H7 (cell line): Measurements from ENCODE around the gene HS6ST3. TPM values are rescaled to one million over a fixed set of nuclear protein-coding genes. Genes with fewer than 3 reads are reported as not detected.

Experiments
- DNase-seq: peaks from one replicate; pipeline ENCODE4 v3.0.0; 2012
- H3K27me3 ChIP-seq: 2 replicates; pipeline ENCODE4 v1.6.0; 2011; ENCODE audit warnings: mild to moderate bottlenecking, low read length; ENCODE audit not compliant: control insufficient read depth, insufficient read depth
- H3K36me3 ChIP-seq: replicated peaks from 2 replicates; pipeline ENCODE4 v1.5.1; 2011; ENCODE audit warnings: low read length; ENCODE audit not compliant: control insufficient read depth, insufficient read depth
- H3K4me3 ChIP-seq: 2 replicates; pipeline ENCODE4 v1.5.1; 2011; ENCODE audit warnings: low read depth, mild to moderate bottlenecking, control low read depth, low read length, moderate library complexity; ENCODE audit not compliant: insufficient read depth
- total RNA-seq: library from RNA; depleted of rRNA; stranded (reverse); fragments of >200 nt; shearing (Covaris generic); gene quantifications from 2 replicates; pipeline ENCODE4 v1.2.3, GENCODE V29; 2014

HS6ST3 gene
- total RNA-seq, 1 experiment from 2014 or later, result 0.21 TPM

DNA sequence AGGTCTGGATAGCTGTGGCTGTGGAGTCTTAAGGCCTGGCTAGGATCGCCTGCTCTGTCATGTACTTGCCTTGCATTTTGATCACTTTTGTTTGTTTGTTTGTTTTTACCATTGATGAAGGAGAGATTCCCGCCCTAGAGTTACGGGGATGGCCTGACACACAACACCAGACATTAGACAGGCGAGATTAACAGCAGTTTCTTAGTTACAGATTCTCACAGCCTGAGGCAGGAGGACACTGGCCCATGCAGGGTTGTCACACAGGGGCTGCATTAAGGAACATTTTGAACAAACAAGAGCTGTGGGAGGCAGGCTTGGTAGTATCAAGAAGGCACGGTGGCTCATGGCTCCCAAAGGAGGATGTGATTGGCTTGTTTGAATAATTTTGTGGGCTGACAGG lies 291.8 kb downstream of the HS6ST3 start:
- Histone ChIP-seq H3K4me3 (no peak overlapping the region), H3K27me3 (no peaks in the 10 kb centered on the region), H3K36me3 (no peaks in the 10 kb centered on the region)
- DNase-seq, result no peak

DNA sequence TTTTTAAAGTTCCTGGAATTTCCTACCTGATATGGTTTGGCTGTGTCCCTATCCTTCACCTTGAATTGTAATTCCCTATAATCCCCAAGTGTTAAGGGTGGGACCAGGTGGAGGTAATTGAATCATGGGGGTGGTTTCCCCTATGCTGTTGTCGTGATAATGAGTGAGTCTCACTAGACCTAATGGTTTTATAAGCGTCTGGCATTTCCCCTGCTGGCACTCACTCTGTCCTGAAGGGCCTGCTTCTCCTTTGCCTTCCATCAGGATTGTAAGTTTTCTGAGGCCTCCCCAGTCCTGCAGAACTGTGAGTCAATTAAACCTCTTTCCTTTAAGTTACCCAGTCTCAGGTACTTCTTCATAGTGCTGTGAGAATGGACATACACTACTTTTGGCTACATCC lies 298.7 kb downstream of the HS6ST3 start:
- H3K4me3 ChIP-seq, result no peak overlapping the region
- no peak for DNase-seq
- H3K36me3 ChIP-seq, result no peaks in the 10 kb centered on the region
- H3K27me3 ChIP-seq, result no peaks in the 10 kb centered on the region

DNA sequence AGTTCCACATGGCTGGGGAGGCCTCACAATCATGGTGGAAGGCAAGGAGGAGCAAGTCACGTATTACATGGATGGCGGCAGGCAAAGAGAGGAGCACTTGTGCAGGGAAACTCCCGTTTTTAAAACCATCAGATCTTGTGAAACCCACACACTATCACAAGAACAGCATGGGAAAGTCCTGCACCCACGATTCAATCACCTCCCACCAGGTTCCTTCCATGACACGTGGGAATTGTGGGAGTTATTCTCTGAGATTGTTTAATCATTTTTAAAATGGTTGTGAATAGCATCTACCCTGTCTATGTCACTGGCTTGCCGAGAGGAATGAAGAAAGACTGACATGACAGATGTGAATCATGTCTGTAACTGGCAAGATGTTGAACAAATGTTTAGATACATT lies 301.7 kb downstream of the HS6ST3 start:
- Histone ChIP-seq H3K36me3 (no peaks in the 10 kb centered on the region), H3K27me3 (no peaks in the 10 kb centered on the region)
- DNase-seq, result no peak

DNA sequence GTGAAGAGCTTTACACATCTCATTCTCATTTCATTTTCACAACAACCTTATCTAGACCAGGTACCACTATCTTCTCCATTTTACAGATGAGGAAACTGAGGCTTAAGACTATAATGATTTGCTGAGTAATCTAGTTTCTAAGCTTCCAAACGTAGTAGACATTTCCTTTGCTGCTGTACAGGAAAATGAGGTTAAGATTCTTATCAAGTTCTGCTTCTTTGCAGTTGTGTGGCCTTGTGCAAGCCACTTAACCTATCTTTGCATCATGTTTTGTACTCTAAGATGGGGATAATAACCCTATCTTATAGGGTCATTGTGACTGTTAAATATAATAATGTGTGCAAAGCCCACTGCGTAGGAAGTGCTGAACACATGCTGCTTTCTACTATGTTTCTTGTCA lies 307.9 kb downstream of the HS6ST3 start:
- no peak overlapping the region for H3K4me3 ChIP-seq
- no peak for DNase-seq
- H3K36me3 ChIP-seq, result no peaks in the 10 kb centered on the region
- H3K27me3 ChIP-seq, result no peaks in the 10 kb centered on the region

More for the DNA sequence above, 301.7 kb downstream of the HS6ST3 start:
- H3K4me3 ChIP-seq, result no peak overlapping the region

DNA sequence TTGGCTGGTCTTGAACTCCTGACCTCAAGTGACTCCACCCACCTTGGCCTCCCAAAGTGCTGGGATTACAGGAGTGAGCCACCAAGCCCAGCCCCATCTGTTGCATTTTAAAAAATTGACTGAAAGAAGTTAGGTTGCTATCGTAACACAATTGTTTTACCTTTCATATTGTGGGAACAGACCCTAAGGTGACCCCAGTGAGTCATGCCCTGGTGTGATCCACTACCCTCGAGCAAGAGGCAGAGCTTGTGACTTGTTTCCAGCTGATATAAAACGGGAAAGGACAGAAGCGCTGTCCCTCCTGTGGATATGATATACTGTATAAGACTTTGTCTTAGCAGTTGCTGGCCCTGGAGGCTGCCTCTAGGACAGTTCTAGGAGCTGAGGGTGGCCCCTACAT lies 308.6 kb downstream of the HS6ST3 start:
- H3K4me3 ChIP-seq, result no peak overlapping the region
- no peak for DNase-seq
- no peaks in the 10 kb centered on the region for H3K36me3 ChIP-seq
- H3K27me3 ChIP-seq, result no peaks in the 10 kb centered on the region

DNA sequence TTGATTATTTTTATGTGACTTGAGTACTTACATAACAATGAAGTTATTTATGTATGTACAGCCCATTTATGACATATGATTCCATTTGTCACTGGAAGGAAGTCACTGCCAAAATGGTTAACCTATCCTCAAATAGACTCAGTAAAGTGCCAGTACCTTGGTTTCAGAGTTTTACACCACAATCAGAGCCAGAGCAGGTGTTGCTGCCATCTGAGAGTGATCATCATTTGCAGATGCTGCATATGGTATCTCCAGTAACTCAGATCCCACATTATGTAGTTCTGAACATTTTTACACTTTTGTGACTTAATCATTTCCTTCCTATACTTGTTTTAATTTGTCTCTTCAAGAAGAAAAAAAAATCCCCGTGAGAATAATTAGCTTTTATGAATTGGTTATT lies 313.3 kb downstream of the HS6ST3 start:
- Histone ChIP-seq H3K36me3 (no peaks in the 10 kb centered on the region), H3K27me3 (no peaks in the 10 kb centered on the region)
- DNase-seq, result no peak

DNA sequence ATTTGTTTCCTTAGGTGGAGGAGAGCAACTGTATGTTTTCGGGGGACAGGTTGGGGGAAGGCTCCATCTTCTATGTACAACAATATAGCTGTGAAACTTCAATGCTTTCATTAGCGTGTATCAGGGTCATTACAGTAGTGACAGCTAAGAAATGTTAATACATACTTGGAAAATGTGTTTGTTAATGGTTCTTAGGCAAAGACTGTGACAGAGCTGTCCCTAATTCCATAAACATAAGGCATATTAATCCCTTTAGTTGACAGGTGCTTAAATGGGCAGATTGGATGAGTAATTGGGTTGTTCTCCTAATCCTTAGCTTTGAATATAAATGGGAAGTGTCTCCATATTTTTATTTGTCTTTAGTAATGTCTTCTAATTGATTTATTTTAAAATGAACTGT lies 313.7 kb downstream of the HS6ST3 start:
- Histone ChIP-seq H3K27me3 (no peaks in the 10 kb centered on the region), H3K36me3 (no peaks in the 10 kb centered on the region), H3K4me3 (no peak overlapping the region)
- no peak for DNase-seq

More for the DNA sequence above, 313.3 kb downstream of the HS6ST3 start:
- H3K4me3 ChIP-seq, result no peak overlapping the region

DNA sequence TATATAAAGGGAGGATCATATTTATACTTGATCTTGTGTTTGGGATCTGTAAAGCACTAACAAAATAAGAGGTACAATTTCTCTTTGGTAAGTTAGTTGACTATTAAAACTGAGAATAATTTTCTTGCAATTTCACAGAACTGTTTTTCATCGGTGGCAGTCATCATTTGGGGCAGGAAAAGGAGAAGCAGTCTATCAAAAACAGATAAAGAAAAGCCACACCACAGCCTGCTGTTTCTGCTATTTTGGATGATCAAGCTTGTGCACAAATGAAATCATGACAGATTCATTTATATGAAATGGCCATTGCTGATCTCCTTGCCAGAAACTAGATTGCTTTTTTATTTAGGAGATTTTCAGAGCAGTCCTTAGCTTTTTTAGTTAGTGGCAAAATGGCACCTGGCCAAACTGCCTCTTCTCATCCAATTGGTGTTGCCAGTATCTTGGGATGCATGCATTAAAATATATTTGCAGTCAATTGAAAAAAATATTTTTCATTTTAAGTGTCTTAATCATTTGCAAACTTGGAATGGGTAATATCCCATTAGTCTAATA lies 326.0 kb downstream of the HS6ST3 start:
- DNase-seq, result no peak
- H3K4me3 ChIP-seq, result no peak overlapping the region
- H3K36me3 ChIP-seq, result no peaks in the 10 kb centered on the region
- H3K27me3 ChIP-seq, result no peaks in the 10 kb centered on the region

DNA sequence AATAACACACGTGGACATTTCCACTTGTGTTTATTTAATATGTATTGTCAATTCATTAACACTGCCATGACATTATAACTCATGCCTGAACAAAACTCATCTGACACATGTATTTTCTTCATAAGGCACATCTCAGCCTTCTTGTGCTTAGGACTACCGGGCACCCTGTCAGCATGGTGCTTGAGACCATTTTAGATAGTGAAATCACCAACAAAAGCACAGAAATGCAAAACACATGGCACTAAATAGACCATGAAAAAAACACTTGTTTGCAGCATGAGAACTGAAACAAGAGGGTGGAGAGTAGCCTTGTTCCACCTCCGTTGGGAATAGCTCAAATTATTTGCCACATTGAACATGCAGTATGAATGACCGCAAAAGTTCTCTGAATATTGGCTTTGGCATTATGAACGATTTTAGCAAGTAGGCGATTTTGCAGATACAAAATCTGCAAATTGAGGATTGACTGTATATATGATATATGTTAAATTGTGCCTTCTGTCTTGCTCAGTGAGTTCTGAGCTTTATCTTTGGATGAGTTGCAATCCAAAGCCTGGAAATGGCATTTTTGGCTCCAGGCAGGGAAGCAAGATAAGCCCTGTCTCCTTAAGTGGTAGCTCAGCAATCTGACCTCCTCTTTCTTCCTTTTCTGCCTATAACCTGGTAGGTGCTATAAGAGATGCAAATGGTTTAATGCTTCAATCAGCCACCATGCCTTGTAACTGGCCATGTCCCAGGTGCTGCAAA lies 328.2 kb downstream of the HS6ST3 start:
- Histone ChIP-seq H3K36me3 (no peaks in the 10 kb centered on the region), H3K27me3 (no peaks in the 10 kb centered on the region), H3K4me3 (no peak overlapping the region)
- no peak for DNase-seq

DNA sequence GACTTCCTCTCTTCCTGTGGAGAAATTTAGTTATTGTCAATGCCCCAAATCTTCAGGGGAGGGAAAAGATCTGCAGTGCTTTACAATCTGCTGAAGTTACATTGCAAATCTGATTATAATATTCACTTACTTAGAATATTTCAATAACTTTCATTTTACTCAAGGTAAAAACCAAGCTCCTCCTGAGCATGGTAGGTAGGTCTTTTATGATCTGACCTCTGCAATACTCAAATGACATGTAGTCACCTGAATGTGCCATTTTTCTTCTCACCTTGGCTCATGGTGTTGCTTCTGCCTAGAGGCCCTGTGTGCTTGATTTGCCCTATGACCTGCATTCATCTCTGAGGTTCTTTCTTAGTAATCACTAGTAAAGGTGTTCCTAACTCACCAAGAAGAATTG lies 331.4 kb downstream of the HS6ST3 start:
- no peaks in the 10 kb centered on the region for H3K36me3 ChIP-seq
- no peak for DNase-seq
- H3K27me3 ChIP-seq, result no peaks in the 10 kb centered on the region
- no peak overlapping the region for H3K4me3 ChIP-seq

DNA sequence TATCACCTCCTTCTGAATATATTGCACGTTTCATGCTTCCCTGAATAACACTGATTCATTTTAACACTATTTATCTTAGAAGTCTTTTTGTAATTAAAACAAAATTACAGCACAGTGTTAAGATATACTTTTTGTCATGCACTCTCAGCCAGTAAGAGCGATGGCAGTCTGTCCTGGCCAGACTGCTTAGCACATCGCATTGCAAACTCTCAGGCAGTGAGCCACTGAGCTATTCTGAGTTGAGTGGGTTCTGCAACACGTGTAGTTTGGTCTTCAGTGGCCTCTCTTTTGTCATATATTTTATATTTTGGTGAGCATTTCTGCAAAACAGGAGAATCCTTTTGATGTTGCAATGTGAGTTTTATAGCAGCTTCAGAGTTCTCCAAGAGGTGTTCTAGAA lies 332.1 kb downstream of the HS6ST3 start:
- no peaks in the 10 kb centered on the region for H3K36me3 ChIP-seq
- no peak overlapping the region for H3K4me3 ChIP-seq
- no peak for DNase-seq
- H3K27me3 ChIP-seq, result no peaks in the 10 kb centered on the region

DNA sequence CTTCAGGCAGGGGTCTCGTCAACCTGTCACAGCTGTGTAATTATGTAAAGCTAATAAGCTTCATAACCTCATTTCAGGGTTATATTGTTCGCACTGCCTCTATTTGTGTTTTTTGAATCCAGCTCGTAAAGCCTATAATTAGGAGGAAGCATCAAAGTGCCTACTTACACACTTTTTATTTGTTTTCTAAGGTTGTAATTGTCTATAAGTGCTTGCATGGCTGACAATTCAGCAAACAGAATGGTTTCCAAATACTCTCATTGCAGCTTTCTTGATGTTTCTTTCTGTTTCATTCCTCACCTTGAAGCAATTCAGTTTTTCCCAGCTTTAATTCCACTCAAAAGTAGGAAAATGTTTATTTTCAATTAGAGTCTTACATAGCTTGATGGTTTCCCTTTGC lies 336.3 kb downstream of the HS6ST3 start:
- Histone ChIP-seq H3K36me3 (no peaks in the 10 kb centered on the region), H3K4me3 (no peak overlapping the region), H3K27me3 (no peaks in the 10 kb centered on the region)
- DNase-seq, result no peak

DNA sequence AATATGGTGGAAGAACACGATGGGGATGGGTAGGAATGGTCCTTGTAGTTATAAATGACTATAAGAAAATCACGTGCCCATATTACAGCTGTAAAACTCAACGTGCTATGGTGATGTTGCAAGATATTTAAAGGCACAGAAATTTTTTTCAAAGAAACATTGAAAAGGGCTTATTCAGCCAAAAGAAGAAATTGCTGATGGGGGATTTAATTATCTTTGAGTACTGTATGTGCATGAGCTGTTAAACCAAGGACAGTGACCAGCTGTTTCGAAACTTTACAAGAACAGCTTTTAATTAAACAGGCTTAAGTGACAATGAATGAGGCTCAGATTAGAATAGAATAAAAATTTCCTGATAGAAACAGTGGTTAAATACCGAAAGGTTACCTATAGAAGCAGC lies 339.0 kb downstream of the HS6ST3 start:
- H3K27me3 ChIP-seq, result no peaks in the 10 kb centered on the region
- no peak for DNase-seq
- no peaks in the 10 kb centered on the region for H3K36me3 ChIP-seq
- no peak overlapping the region for H3K4me3 ChIP-seq

DNA sequence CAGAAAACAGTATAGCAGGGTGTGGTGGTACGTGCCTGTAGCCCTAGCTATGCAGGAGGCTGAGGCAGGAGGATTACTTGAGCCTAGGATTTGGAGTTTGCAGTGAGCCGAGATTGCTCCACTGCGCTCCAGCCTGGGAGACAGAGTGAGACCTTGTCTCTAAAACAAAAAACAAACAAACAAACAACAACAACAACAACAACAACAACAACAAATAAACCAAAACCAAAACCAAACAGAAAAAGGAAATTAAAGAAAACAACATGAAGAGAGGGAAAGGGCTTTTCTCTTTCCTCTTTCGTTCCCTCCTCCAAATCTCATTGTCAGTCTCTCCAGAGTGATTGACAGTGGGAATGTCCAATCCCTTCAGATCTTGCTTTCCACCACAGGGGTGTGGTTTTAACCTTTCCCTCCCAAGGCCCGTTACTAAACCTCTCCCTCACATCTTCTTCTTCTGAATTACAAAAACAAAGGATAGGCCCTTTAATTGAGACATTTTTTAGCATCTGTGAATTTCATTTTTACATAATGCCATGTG lies 341.2 kb downstream of the HS6ST3 start:
- H3K27me3 ChIP-seq, result no peaks in the 10 kb centered on the region
- no peak for DNase-seq
- no peaks in the 10 kb centered on the region for H3K36me3 ChIP-seq
- H3K4me3 ChIP-seq, result no peak overlapping the region

DNA sequence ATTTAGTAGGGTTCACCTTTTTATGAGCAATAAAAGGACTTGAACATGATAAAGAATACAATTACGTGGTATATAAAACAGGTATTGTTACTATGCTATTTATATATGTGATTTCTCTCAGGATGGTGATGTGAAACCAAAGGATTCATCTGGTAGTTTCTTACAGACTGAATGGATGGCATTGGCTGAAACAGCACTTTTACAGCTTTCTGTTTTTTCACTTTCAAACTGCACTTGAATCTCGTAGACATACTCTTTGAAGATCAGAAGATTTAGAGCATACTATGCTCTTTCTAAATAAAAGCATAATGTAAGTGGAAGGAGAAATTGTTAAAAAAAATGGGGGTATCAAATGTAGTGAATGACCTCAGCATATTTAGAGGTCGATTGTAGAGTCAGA lies 354.8 kb downstream of the HS6ST3 start:
- Histone ChIP-seq H3K4me3 (no peak overlapping the region), H3K36me3 (no peaks in the 10 kb centered on the region), H3K27me3 (no peaks in the 10 kb centered on the region)
- no peak for DNase-seq
